Ishikawa (cell line): Measurements from ENCODE around the gene SEPTIN3.
A peak's percentile ranks its signal among the peaks of the same experiment; 100 is the strongest.

Experiments
- CEBPB ChIP-seq: IDR thresholded peaks from 2 replicates; pipeline ENCODE4 v1.6.1; 2012
- CREB1 ChIP-seq: IDR thresholded peaks from 2 replicates; pipeline ENCODE4 v1.6.1; 2012; ENCODE audit warnings: low read depth
- EGR1 ChIP-seq: IDR thresholded peaks from 2 replicates; pipeline ENCODE4 v1.6.1; 2012
- EP300 ChIP-seq: IDR thresholded peaks from 2 replicates; pipeline ENCODE4 v1.6.1; 2012; ENCODE audit warnings: borderline replicate concordance
- FOXM1 ChIP-seq: IDR thresholded peaks from 2 replicates; pipeline ENCODE4 v1.6.1; 2012; ENCODE audit warnings: low read depth, borderline replicate concordance
- MAX ChIP-seq: IDR thresholded peaks from 2 replicates; pipeline ENCODE4 v1.6.1; 2012
- NFIC ChIP-seq: IDR thresholded peaks from 2 replicates; pipeline ENCODE4 v1.6.1; 2012
- RAD21 ChIP-seq: IDR thresholded peaks from 2 replicates; pipeline ENCODE4 v1.6.1; 2012; ENCODE audit warnings: low read depth
- REST ChIP-seq: IDR thresholded peaks from 2 replicates; pipeline ENCODE4 v1.6.1; 2012; ENCODE audit warnings: low read depth, mild to moderate bottlenecking
- TAF1 ChIP-seq: IDR thresholded peaks from 2 replicates; pipeline ENCODE4 v1.6.1; 2012; ENCODE audit warnings: low read depth, mild to moderate bottlenecking
- TCF12 ChIP-seq: IDR thresholded peaks from 2 replicates; pipeline ENCODE4 v1.6.1; 2012; ENCODE audit warnings: low read depth
- TEAD4 ChIP-seq: IDR thresholded peaks from 2 replicates; pipeline ENCODE4 v1.6.1; 2012
- USF1 ChIP-seq: IDR thresholded peaks from 2 replicates; pipeline ENCODE4 v1.6.1; 2012
- YY1 ChIP-seq: IDR thresholded peaks from 2 replicates; pipeline ENCODE4 v1.6.1; 2012; ENCODE audit warnings: low read depth
- ZBTB7A ChIP-seq: IDR thresholded peaks from 2 replicates; pipeline ENCODE4 v1.6.1; 2012; ENCODE audit warnings: low read depth

Gene SEPTIN3

GRCh38 chr22:41947424-41948080 lies 21.7 kb upstream of the SEPTIN3 start:
- TF ChIP-seq FOXM1 (no peak), RAD21 (no peak), EGR1 (no peak), CREB1 (no peak), NFIC (no peak), REST (no peak), CEBPB (no peak), TEAD4 (no peak), USF1 (no peak)

GRCh38 chr22:41948142-41948541 lies 21.1 kb upstream of the SEPTIN3 start:
- TF ChIP-seq RAD21 (no peak), YY1 (no peak), EGR1 (no peak), MAX (no peak), USF1 (no peak), CREB1 (no peak), TCF12 (no peak), TEAD4 (no peak), NFIC (no peak), TAF1 (no peak), FOXM1 (no peak), EP300 (no peak), ZBTB7A (no peak)

GRCh38 chr22:41949297-41949965 lies 19.8 kb upstream of the SEPTIN3 start:
- TF ChIP-seq FOXM1 (no peak), TEAD4 (no peak), NFIC (no peak), YY1 (no peak), ZBTB7A (no peak), CREB1 (no peak), CEBPB (no peak), TCF12 (no peak), RAD21 (no peak), REST (no peak), EP300 (no peak), MAX (no peak), EGR1 (no peak), USF1 (no peak), TAF1 (no peak)

GRCh38 chr22:41951898-41952474 lies 17.3 kb upstream of the SEPTIN3 start, which contains the start of gene SMIM45:
Gene SMIM45, plus strand, starts transcription at chr22:41952150.
- TF ChIP-seq TCF12 (no peak), EP300 (no peak), TEAD4 (no peak), ZBTB7A (no peak), USF1 (peak; percentile 30; the same call in 1 of the 2 replicates), CREB1 (no peak)
